Smooth muscle cell (in vitro differentiated cells): Measurements from ENCODE around the gene ARHGAP27. TPM values are rescaled to one million over a fixed set of nuclear protein-coding genes. Genes with fewer than 3 reads are reported as not detected.

Source experiments
- DNase-seq: peaks from one replicate; lab custom pipeline; 2025; ENCODE audit not compliant: unreplicated experiment; lab: John Stamatoyannopoulos, UW
- H2AFZ ChIP-seq: fragments of 200-600 bp; sonication (generic); 2 replicates; pipeline ENCODE4 v1.6.0; 2016; ENCODE audit warnings: antibody characterized with exemption, low read depth, mild to moderate bottlenecking
- H3F3A ChIP-seq: fragments of 200-600 bp; sonication (generic); 2 replicates; pipeline ENCODE4 v1.6.0; 2017; ENCODE audit warnings: antibody characterized with exemption, low read depth
- H3K27ac ChIP-seq: fragments of 200-600 bp; sonication (generic); 2 replicates; pipeline ENCODE4 v1.5.1; 2016; ENCODE audit warnings: low read depth, mild to moderate bottlenecking
- H3K27me3 ChIP-seq: fragments of 200-600 bp; sonication (generic); 2 replicates; pipeline ENCODE4 v1.6.1; 2016; ENCODE audit warnings: low read depth, mild to moderate bottlenecking
- H3K36me3 ChIP-seq: fragments of 200-600 bp; sonication (generic); 2 replicates; pipeline ENCODE4 v1.5.1; 2016; ENCODE audit warnings: low read depth
- H3K4me1 ChIP-seq: fragments of 200-600 bp; sonication (generic); 2 replicates; pipeline ENCODE4 v1.5.1; 2016; ENCODE audit warnings: low read depth
- H3K4me2 ChIP-seq: fragments of 200-600 bp; sonication (generic); 2 replicates; pipeline ENCODE4 v1.6.0; 2016; ENCODE audit warnings: mild to moderate bottlenecking
- H3K4me3 ChIP-seq: fragments of 200-600 bp; sonication (generic); 2 replicates; pipeline ENCODE4 v1.5.1; 2016; ENCODE audit warnings: mild to moderate bottlenecking
- H3K79me2 ChIP-seq: fragments of 200-600 bp; sonication (generic); 2 replicates; pipeline ENCODE4 v1.6.0; 2016; ENCODE audit warnings: low read depth, mild to moderate bottlenecking
- H3K9ac ChIP-seq: fragments of 200-600 bp; sonication (generic); 2 replicates; pipeline ENCODE4 v1.6.0; 2016; ENCODE audit warnings: low read depth
- H3K9me3 ChIP-seq: fragments of 200-600 bp; sonication (generic); replicated peaks from 2 replicates; pipeline ENCODE4 v1.5.1; 2016; ENCODE audit warnings: low read depth
- H4K20me1 ChIP-seq: fragments of 200-600 bp; sonication (generic); 2 replicates; pipeline ENCODE4 v1.6.0; 2016; ENCODE audit warnings: low read depth
- WGBS: methylation state at CpG from one replicate; pipeline ENCODE4 v1.1.7; 2016; ENCODE audit warnings: low lambda C conversion rate; 5-methylcytosine and 5-hydroxymethylcytosine counted together
- polyA plus RNA-seq: library from polyadenylated mRNA; unstranded; fragments of >200 nt; fragmentation: Nextera tagmentation; extraction: Ambion mirVana; gene quantifications from 2 replicates; pipeline ENCODE4 v1.2.1, GENCODE V29; 2016
- total RNA-seq: library from RNA; depleted of rRNA; stranded (reverse); fragments of >200 nt; gene quantifications from 2 replicates; pipeline ENCODE4 v1.2.3, GENCODE V29; 2014
- TF ChIP-seq, protein P1 (sequence below): fragments of 200-600 bp; sonication (generic); IDR thresholded peaks from 2 replicates; pipeline ENCODE4 v1.5.1; 2017; ENCODE audit warnings: borderline replicate concordance, mild to moderate bottlenecking, antibody characterized with exemption; ENCODE audit not compliant: insufficient read depth, poor library complexity, severe bottlenecking

ARHGAP27 gene
- total and polyA plus RNA-seq, 2 experiments from 2014 or later, result 3.6 to 3.7 TPM

DNA sequence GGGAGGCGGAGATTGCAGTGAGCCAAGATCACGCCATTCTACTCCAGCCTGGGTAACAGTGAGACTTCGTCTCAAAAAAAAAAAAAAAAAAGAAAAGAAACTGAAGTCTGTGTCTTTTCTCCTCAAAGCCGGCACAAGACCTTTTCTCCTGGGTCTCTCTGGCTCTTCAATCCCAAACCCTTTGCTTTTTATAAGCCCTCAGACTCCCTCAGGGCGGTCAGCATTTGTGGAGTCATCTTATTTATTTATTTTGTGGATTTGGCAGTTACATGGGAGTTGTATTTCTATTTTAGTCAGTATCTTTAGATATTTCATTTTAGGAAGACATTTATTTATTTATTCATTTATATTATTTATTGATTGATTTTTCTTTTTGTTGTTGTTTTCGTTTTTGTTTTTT lies 58.2 kb downstream of the ARHGAP27 start:
- no peak overlapping the region for H3K9ac ChIP-seq
- no peak for DNase-seq
- no peaks in the 10 kb centered on the region for H3K79me2 ChIP-seq
- H3K4me2 ChIP-seq, result no peak overlapping the region
- no peak overlapping the region for H3K4me3 ChIP-seq
- no peaks in the 10 kb centered on the region for H3K36me3 ChIP-seq
- TF ChIP-seq, protein P1, sequence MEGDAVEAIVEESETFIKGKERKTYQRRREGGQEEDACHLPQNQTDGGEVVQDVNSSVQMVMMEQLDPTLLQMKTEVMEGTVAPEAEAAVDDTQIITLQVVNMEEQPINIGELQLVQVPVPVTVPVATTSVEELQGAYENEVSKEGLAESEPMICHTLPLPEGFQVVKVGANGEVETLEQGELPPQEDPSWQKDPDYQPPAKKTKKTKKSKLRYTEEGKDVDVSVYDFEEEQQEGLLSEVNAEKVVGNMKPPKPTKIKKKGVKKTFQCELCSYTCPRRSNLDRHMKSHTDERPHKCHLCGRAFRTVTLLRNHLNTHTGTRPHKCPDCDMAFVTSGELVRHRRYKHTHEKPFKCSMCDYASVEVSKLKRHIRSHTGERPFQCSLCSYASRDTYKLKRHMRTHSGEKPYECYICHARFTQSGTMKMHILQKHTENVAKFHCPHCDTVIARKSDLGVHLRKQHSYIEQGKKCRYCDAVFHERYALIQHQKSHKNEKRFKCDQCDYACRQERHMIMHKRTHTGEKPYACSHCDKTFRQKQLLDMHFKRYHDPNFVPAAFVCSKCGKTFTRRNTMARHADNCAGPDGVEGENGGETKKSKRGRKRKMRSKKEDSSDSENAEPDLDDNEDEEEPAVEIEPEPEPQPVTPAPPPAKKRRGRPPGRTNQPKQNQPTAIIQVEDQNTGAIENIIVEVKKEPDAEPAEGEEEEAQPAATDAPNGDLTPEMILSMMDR, result no peak
- H2AFZ ChIP-seq, result no peak overlapping the region
- no peak overlapping the region for H3K27ac ChIP-seq
- H3K9me3 ChIP-seq, result no peaks in the 10 kb centered on the region
- peaks cover 13% of the 10 kb centered on the region for H3K4me1 ChIP-seq
- H3K27me3 ChIP-seq, result no peaks in the 10 kb centered on the region
- no peaks in the 10 kb centered on the region for H4K20me1 ChIP-seq
- peaks cover 15% of the 10 kb centered on the region for H3F3A ChIP-seq
- 96% methylated on average over 6 of the region's 6 CpGs for WGBS

DNA sequence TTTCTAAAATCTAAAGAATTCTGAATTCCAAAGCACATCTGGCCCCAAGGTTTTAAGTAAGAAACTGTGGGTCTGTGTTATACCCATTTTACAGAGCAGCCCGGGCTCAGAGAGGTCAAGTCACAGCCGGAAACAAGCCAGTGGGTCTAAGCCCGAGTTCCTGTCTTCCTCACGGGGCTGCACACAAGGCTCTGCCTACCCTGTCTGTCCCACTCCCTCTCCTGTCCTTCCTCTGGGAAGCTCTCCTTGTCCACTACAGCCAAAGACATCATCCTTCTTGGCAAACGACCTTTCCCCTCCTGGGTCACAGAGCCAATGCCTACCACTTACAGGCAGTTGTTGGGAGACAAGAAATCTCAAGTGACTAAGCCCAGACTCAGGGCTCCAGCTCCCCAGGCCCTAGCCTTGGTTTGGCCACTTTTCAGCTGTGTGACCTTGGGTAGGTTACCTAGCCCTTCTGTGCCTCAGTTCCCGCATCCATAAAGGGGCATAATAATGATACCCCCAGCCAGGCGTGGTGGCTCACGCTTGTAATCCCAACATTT lies 60.3 kb downstream of the ARHGAP27 start:
- peaks cover 13% of the 10 kb centered on the region for H3K4me1 ChIP-seq
- no peak overlapping the region for H2AFZ ChIP-seq
- H3K36me3 ChIP-seq, result no peaks in the 10 kb centered on the region
- DNase-seq, result no peak
- peak overlapping the region; percentile 44 for H3K4me3 ChIP-seq
- 78% methylated on average over 8 of the region's 8 CpGs for WGBS
- peak overlapping the region; percentile 52 for H3K9ac ChIP-seq
- TF ChIP-seq, protein P1, result no peak
- peak overlapping the region; percentile 89 for H3K4me2 ChIP-seq
- no peaks in the 10 kb centered on the region for H3K9me3 ChIP-seq
- peaks cover 15% of the 10 kb centered on the region for H3F3A ChIP-seq
- H4K20me1 ChIP-seq, result no peaks in the 10 kb centered on the region
- H3K27me3 ChIP-seq, result no peaks in the 10 kb centered on the region
- peak overlapping the region; percentile 90 for H3K27ac ChIP-seq
- no peaks in the 10 kb centered on the region for H3K79me2 ChIP-seq

DNA sequence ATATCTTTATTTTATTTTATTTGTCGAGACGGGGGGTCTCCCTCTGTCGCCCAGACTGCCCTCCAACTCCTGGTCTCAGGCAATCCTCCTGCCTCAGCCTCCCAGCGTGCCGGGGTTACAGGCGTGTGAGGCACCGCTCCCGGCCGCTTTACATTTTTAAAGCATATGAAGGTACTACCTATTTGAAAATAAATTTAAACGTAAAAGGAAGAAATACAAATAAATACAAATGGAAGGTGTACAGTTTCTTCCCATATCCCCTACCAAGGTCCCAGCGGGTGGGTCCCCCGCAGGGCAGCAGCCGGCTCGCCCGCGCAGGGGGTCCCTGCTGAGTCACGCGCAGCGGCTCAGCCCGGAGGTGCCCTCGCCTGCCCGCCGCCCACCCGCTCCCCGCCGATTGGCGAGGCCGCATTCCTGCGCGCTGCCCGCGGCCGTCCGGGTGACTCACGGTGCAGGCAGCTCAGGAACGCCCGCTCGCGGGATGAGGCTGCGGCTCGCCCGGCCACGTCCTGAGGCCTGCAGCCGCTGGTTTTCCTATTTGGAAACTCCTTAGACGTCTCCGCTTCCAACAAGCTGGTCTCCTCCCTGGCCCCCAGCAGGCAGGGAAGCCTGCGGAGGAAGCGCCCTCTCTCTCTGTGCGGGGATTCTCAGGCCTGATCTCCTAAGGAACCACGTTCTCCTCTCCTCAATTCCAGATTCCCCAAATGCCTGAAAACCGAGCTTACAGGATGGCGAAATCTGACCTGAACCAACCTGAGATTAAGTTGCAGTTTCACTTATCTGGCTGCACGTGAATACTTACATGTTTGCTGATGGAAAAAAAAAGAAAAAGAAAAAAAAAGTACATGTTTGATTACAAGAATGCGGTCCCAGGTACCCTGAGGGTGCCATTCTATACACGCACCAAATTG lies 61.0 kb downstream of the ARHGAP27 start:
- Histone ChIP-seq H3K27me3 (no peaks in the 10 kb centered on the region), H3K4me1 (peaks cover 13% of the 10 kb centered on the region), H3K79me2 (no peaks in the 10 kb centered on the region), H3K4me2 (peak overlapping the region; percentile 89), H2AFZ (peak overlapping the region; percentile 54), H3K9ac (peak overlapping the region; percentile 52), H3K4me3 (peak overlapping the region; percentile 44), H3F3A (peaks cover 15% of the 10 kb centered on the region), H3K9me3 (no peaks in the 10 kb centered on the region), H3K36me3 (no peaks in the 10 kb centered on the region), H4K20me1 (no peaks in the 10 kb centered on the region), H3K27ac (peak overlapping the region; percentile 90)
- WGBS, result 6% methylated on average over 55 of the region's 55 CpGs
- TF ChIP-seq, protein P1, result no peak
- peak; percentile 72 for DNase-seq
